ENCODE measurements around the gene AJM1. TPM values are rescaled to one million over a fixed set of nuclear protein-coding genes. Genes with fewer than 3 reads are reported as not detected.
"Not testable (repeated sequence)": the region's sequence is repeated elsewhere in the genome, so short reads cannot be mapped to it uniquely, and the experiment has no call there.

AJM1 gene
- total and polyA plus RNA-seq, 2 of the 8 experiments (the other 6 are each of a cell fraction or from before 2014, with no cell fraction given), result 0.12 to 0.97 TPM

- no peak for TF ChIP-seq TAF7 (optimal IDR thresholded peaks at IDR 0.05; ENCODE audit: borderline replicate concordance, low read depth, low read length)
- no peak for TF ChIP-seq TCF12 (IDR thresholded peaks at IDR 0.05; ENCODE audit: low read depth, low read length)
- TF ChIP-seq JUND (IDR thresholded peaks at IDR 0.05; ENCODE audit: low read length), result no peak
- TF ChIP-seq USF2 (IDR thresholded peaks at IDR 0.05; ENCODE audit: low read length), result no peak
Observed at GRCh38 chr9:136796238-136796774, 46.0 kb upstream of the AJM1 start, which contains the start of gene CCDC183 (continued).

- not testable (repeated sequence) for H3K23ac ChIP-seq (ENCODE audit: insufficient read length); H2AK5ac ChIP-seq (ENCODE audit: low read depth, low read length); FAIRE-seq; H2BK120ac ChIP-seq (replicated peaks; ENCODE audit: low read depth, low read length); H4K5ac ChIP-seq (ENCODE audit: insufficient read length, low read depth, low read length); H2BK20ac ChIP-seq (ENCODE audit: low read length); H3K9ac ChIP-seq (replicated peaks in 1 of 4; ENCODE audit: extremely low read depth in 1 of 4, low read depth in 3 of 4, low read length in 3 of 4); H2AFZ ChIP-seq (ENCODE audit: low read length); H3K9me3 ChIP-seq (ENCODE audit: insufficient read depth in 2 of 2, low read depth in 1 of 2, low read length in 1 of 2); H3K14ac ChIP-seq (ENCODE audit: insufficient read length); H4K20me1 ChIP-seq (replicated peaks in 1 of 2; ENCODE audit: control insufficient read depth in 1 of 2, insufficient read depth in 2 of 2, low read length in 2 of 2); H3K18ac ChIP-seq (ENCODE audit: extremely low read depth, low read length); H3K4me3 ChIP-seq (ENCODE audit: extremely low read depth in 1 of 4, insufficient read depth in 2 of 4, low read depth in 3 of 4, low read length in 4 of 4); H2BK12ac ChIP-seq (ENCODE audit: low read depth, low read length); H3K56ac ChIP-seq (replicated peaks; ENCODE audit: insufficient read length, low read depth, low read length); H3K4ac ChIP-seq (replicated peaks; ENCODE audit: insufficient read length, low read depth, low read length); H3K79me2 ChIP-seq (ENCODE audit: control insufficient read depth in 1 of 2, insufficient read depth in 2 of 2, low read length in 2 of 2); H3K27ac ChIP-seq (ENCODE audit: low read depth, low read length); H4K8ac ChIP-seq (ENCODE audit: extremely low read depth, insufficient read depth, low read length); H2BK15ac ChIP-seq (ENCODE audit: low read length); H3K4me2 ChIP-seq (ENCODE audit: insufficient read depth in 1 of 2, low read depth in 2 of 2, low read length in 2 of 2); DNase-seq (ENCODE audit: low read depth in 1 of 2, low spot score in 2 of 2); H4K91ac ChIP-seq (replicated peaks; ENCODE audit: insufficient read length, low read length); H3K36me3 ChIP-seq (ENCODE audit: control insufficient read depth in 2 of 4, insufficient read depth in 4 of 4, low read length in 3 of 4); H2BK5ac ChIP-seq (ENCODE audit: low read depth, low read length); H3K79me1 ChIP-seq (ENCODE audit: low read depth, low read length)
- Histone ChIP-seq H3K23me2 (ENCODE audit: low read depth, low read length) (peaks cover 15% of the 10 kb centered on the region; the same call in 1 of the 2 replicates), H3K27me3 (replicated peaks in 1 of 4; ENCODE audit: control insufficient read depth in 3 of 4, extremely low read depth in 1 of 4, insufficient read depth in 3 of 4, low read length in 3 of 4) (peaks cover 0 to 16% (median 10%) of the 10 kb centered on the region in 4 experiments; a peak in 5 of 7 replicates), H3K4me1 (replicated peaks in 1 of 4; ENCODE audit: control insufficient read depth in 3 of 4, insufficient read depth in 4 of 4, low read length in 3 of 4) (peaks cover 0 to 19% (median 13%) of the 10 kb centered on the region in 4 experiments; a peak in 6 of 7 replicates)
- ChIA-PET POLR2A (ENCODE audit: partially characterized antibody) (interaction anchor here (1.6 kb wide), 1 partner anchor 10 kb away, joined by 5 read pairs; no protein-coding TSS in a partner anchor), CTCF (ENCODE audit: partially characterized antibody) (interaction anchor here (0.6 to 1.2 kb wide), 3 partner anchors 9 to 647 kb away, joined by 3 to 4 read pairs (median 3); no protein-coding TSS in a partner anchor)
- 70% methylated on average over 10 of the region's 10 CpGs; no CpG with 5 or more reads in 1 of the 2 experiments for WGBS, 2 experiments (ENCODE audit: extremely low coverage in 1 of 2, insufficient coverage in 1 of 2, insufficient read length in 1 of 2, insufficient replicate concordance in 2 of 2, low coverage in 1 of 2, low lambda C conversion rate in 2 of 2, missing lambda C conversion rate in 1 of 2)
Observed at GRCh38 chr9:136796775-136797347, 45.4 kb upstream of the AJM1 start.

All from H1 (cell line).